ENCODE results near the gene FRMD4A. TPM values are rescaled to one million over a fixed set of nuclear protein-coding genes. Genes with fewer than 3 reads are reported as not detected.

The FRMD4A gene
- total and polyA plus RNA-seq, 10 of the 15 experiments (the other 5 are each of a cell fraction or from before 2014, with no cell fraction given): 17.8 to 75.2 (median 39.1) TPM

DNA sequence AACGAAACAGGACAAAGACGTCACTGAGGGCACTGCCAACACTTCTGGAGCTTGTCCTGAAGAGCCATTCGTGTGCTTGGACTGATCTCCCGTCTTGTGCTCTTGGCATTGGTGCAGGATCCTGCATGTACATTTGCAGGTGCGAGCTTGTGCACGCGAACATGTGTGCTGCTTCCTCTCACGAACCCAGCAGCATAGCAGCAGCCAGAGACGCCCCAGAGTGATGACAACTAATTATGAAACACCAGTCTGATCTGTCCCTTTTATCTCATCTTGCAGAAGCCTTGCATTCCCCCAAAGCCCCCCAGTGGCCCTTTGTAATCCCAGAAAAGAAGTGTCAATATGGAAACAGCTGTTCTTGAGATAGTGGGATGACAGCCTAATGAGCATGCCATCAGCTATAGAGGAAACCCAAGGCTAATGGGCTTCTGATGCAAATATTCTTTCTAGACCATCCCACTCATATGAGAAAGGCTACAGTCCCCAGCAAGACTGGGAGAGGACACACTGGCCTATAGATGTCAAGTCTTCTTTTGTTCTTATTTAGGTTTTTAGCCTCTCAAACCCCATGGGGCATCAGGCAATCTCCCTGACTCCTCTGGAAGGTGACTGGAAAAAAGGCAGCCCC lies 310.6 kb downstream of the FRMD4A start (continued):
- TF ChIP-seq NKRF (conservative IDR thresholded peaks at IDR 0.05) (no peak), ZNF24 (IDR thresholded peaks at IDR 0.05) (no peak), PAX8 (IDR thresholded peaks at IDR 0.05) (no peak), SREBF2 (IDR thresholded peaks at IDR 0.05; ENCODE audit: low read length) (no peak), HDGF (IDR thresholded peaks at IDR 0.05) (no peak), RCOR1 (conservative IDR thresholded peaks at IDR 0.05; ENCODE audit: low read depth, low read length) (no peak), RFX5 (IDR thresholded peaks at IDR 0.05; ENCODE audit: low read depth, low read length) (no peak), CUX1 (IDR thresholded peaks at IDR 0.05; ENCODE audit: insufficient replicate concordance, low read depth, low read length) (no peak), PAX5 (IDR thresholded peaks at IDR 0.05; ENCODE audit: borderline replicate concordance, low read depth, low read length) (no peak), IRF4 (IDR thresholded peaks at IDR 0.05; ENCODE audit: low read depth, low read length) (0 out of 2 replicates have a peak, but pooled peaks have one; percentile 5), RB1 (IDR thresholded peaks at IDR 0.05; ENCODE audit: borderline replicate concordance) (no peak), NR2F1 (conservative IDR thresholded peaks at IDR 0.05) (no peak), POLR2AphosphoS2 (IDR thresholded peaks at IDR 0.05; ENCODE audit: low read depth, low read length) (no peak), ZSCAN29 (IDR thresholded peaks at IDR 0.05) (no peak), EP300 (IDR thresholded peaks at IDR 0.05; ENCODE audit: borderline replicate concordance in 1 of 2, control insufficient read depth in 1 of 2, low read depth in 2 of 2, low read length in 2 of 2) (no peak), CHD1 (IDR thresholded peaks at IDR 0.05; ENCODE audit: low read depth, low read length) (no peak), CHD4 (IDR thresholded peaks at IDR 0.05) (no peak)
- TF ChIP-seq, protein P1, sequence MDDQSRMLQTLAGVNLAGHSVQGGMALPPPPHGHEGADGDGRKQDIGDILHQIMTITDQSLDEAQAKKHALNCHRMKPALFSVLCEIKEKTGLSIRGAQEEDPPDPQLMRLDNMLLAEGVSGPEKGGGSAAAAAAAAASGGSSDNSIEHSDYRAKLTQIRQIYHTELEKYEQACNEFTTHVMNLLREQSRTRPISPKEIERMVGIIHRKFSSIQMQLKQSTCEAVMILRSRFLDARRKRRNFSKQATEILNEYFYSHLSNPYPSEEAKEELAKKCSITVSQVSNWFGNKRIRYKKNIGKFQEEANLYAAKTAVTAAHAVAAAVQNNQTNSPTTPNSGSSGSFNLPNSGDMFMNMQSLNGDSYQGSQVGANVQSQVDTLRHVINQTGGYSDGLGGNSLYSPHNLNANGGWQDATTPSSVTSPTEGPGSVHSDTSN (IDR thresholded peaks at IDR 0.05; ENCODE audit: insufficient replicate concordance, low read depth, low read length): no peak
- TF ChIP-seq, protein P2, sequence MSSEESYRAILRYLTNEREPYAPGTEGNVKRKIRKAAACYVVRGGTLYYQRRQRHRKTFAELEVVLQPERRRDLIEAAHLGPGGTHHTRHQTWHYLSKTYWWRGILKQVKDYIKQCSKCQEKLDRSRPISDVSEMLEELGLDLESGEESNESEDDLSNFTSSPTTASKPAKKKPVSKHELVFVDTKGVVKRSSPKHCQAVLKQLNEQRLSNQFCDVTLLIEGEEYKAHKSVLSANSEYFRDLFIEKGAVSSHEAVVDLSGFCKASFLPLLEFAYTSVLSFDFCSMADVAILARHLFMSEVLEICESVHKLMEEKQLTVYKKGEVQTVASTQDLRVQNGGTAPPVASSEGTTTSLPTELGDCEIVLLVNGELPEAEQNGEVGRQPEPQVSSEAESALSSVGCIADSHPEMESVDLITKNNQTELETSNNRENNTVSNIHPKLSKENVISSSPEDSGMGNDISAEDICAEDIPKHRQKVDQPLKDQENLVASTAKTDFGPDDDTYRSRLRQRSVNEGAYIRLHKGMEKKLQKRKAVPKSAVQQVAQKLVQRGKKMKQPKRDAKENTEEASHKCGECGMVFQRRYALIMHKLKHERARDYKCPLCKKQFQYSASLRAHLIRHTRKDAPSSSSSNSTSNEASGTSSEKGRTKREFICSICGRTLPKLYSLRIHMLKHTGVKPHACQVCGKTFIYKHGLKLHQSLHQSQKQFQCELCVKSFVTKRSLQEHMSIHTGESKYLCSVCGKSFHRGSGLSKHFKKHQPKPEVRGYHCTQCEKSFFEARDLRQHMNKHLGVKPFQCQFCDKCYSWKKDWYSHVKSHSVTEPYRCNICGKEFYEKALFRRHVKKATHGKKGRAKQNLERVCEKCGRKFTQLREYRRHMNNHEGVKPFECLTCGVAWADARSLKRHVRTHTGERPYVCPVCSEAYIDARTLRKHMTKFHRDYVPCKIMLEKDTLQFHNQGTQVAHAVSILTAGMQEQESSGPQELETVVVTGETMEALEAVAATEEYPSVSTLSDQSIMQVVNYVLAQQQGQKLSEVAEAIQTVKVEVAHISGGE (CRISPR knock-in tag; IDR thresholded peaks at IDR 0.05): no peak

Data from GM12878 (cell line).